ENCODE results near the gene TCP11L1.
"Not testable (repeated sequence)": the region's sequence is repeated elsewhere in the genome, so short reads cannot be mapped to it uniquely, and the experiment has no call there.

The TCP11L1 gene

DNA sequence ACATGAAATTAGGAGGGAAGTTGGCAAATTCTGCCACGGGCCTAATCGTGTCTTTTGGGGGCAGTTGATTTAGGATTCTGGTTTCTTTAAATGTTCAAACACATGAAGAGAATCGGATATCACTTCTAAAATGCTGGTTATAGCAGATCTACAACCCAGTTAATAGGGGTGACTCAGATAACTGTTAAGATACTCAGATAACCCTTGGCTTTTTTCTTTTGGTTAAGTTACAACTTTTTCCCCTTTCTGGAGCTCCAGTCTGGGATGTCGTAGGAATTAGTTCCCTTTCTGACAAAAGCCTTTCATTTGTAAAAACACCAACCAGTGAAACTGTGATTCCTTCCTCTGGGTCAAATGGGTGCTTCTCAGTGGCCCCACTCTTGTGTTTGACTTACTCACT lies 22.7 kb upstream of the TCP11L1 start:
- Histone ChIP-seq H3K4me1 (ENCODE audit: control insufficient read depth, insufficient read depth, low read length) (no peaks in the 10 kb centered on the region), H3K36me3 (ENCODE audit: control insufficient read depth, insufficient read depth, low read length) (no peaks in the 10 kb centered on the region), H3K4me3 (ENCODE audit: low read length) (no peak overlapping the region), H3K9me3 (ENCODE audit: control insufficient read depth, low read length) (no peaks in the 10 kb centered on the region), H3K9ac (ENCODE audit: low read length) (no peak overlapping the region), H3K27me3 (ENCODE audit: control insufficient read depth, insufficient read depth, low read length) (peaks cover 21% of the 10 kb centered on the region)

DNA sequence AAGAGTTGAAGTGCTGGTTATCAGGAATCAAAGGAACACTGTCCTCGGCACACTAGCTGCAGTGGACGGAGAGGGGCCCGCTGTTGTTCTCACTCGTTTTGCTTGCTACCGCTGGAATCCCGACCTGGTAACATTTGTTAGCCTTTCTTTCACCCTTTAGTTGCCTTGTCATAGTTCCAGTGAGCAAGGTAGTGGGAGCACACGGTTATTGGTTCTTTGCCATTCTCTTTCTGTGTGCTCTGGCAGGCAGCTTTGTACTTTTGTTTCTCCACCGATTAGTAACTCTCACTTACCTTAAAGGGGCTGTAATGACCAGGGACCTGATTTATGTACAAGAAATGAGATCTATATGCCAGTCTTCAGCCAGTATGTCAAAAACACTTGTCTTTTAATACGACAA lies 21.9 kb upstream of the TCP11L1 start:
- peaks cover 21% of the 10 kb centered on the region for H3K27me3 ChIP-seq (ENCODE audit: control insufficient read depth, insufficient read depth, low read length)
- no peaks in the 10 kb centered on the region for H3K36me3 ChIP-seq (ENCODE audit: control insufficient read depth, insufficient read depth, low read length)
- no peaks in the 10 kb centered on the region for H3K9me3 ChIP-seq (ENCODE audit: control insufficient read depth, low read length)
- H3K9ac ChIP-seq (ENCODE audit: low read length) = no peak overlapping the region
- no peak overlapping the region for H3K4me3 ChIP-seq (ENCODE audit: low read length)
- H3K4me1 ChIP-seq (ENCODE audit: control insufficient read depth, insufficient read depth, low read length) = no peaks in the 10 kb centered on the region

DNA sequence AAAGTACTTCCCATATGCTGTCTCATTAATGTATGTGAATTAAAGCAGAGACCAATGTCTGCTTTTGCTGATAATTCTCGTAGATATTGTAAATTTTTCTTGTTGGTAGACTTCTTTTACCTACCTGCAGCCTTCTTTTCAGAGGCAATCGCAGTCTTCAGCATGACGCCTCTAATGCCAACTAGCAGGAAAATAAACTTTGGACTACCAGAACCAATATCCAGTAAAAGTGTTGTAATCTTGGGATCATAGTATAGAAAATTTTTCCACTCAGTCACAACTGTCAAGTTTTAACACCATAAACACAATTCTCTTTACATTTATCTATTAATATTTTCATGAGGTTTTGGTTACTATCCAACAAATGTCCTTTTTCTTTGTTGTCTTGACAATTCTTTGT lies 21.4 kb upstream of the TCP11L1 start:
- Histone ChIP-seq H3K36me3 (ENCODE audit: control insufficient read depth, insufficient read depth, low read length) (no peaks in the 10 kb centered on the region), H3K9ac (ENCODE audit: low read length) (no peak overlapping the region), H3K9me3 (ENCODE audit: control insufficient read depth, low read length) (no peaks in the 10 kb centered on the region), H3K4me1 (ENCODE audit: control insufficient read depth, insufficient read depth, low read length) (no peaks in the 10 kb centered on the region), H3K27me3 (ENCODE audit: control insufficient read depth, insufficient read depth, low read length) (peaks cover 21% of the 10 kb centered on the region), H3K4me3 (ENCODE audit: low read length) (no peak overlapping the region)

- Histone ChIP-seq H3K9me3 (ENCODE audit: control insufficient read depth, low read length) (no peaks in the 10 kb centered on the region), H3K9ac (ENCODE audit: low read length) (no peak overlapping the region), H3K27me3 (ENCODE audit: control insufficient read depth, insufficient read depth, low read length) (peaks cover 21% of the 10 kb centered on the region), H3K4me1 (ENCODE audit: control insufficient read depth, insufficient read depth, low read length) (no peaks in the 10 kb centered on the region), H3K4me3 (ENCODE audit: low read length) (no peak overlapping the region), H3K36me3 (ENCODE audit: control insufficient read depth, insufficient read depth, low read length) (no peaks in the 10 kb centered on the region)
Observed at GRCh38 chr11:33018840-33019239, 20.5 kb upstream of the TCP11L1 start.

DNA sequence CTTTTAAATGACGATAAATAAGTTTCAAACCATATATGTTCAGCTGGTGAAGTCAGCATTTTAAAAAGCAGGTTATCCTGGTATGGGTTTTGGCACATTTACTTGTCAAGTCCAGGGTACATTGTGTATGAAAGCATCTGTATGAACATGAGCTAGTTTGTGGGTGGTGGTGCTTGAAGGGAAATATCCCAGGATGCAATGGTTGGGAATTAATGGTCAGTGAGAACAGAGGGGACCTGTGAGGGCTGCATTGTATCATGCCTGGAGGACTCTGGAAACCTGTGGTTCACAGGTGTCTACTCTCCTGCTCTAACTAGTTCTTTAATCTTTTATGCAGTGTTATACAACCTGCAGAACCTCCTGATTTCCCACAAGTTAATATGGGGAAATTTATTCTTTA lies 17.9 kb upstream of the TCP11L1 start:
- Histone ChIP-seq H3K27me3 (ENCODE audit: control insufficient read depth, insufficient read depth, low read length) (peaks cover 6% of the 10 kb centered on the region), H3K4me1 (ENCODE audit: control insufficient read depth, insufficient read depth, low read length) (no peaks in the 10 kb centered on the region), H3K9ac (ENCODE audit: low read length) (no peak overlapping the region), H3K4me3 (ENCODE audit: low read length) (no peak overlapping the region), H3K9me3 (ENCODE audit: control insufficient read depth, low read length) (no peaks in the 10 kb centered on the region), H3K36me3 (ENCODE audit: control insufficient read depth, insufficient read depth, low read length) (no peaks in the 10 kb centered on the region)

DNA sequence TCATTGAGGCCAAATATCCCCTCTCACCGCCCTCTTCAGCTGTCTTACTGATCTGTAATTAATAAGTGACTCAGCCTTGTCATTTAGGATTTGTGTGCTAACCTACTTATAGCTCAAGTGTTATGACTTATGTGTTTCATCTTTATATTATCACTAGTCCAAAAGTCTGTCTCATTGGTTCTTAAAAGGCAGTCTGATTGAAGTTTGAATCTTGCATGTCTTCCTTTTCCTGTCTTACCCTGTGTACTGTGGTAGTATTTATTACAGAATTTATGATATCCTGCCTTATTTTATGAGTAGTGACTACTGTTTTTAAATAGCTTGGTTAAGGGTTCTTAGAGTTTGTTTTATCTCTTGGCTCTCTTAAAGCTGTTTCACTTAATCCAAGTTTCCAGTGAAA lies 17.4 kb upstream of the TCP11L1 start:
- no peak overlapping the region for H3K9ac ChIP-seq (ENCODE audit: low read length)
- no peaks in the 10 kb centered on the region for H3K9me3 ChIP-seq (ENCODE audit: control insufficient read depth, low read length)
- H3K36me3 ChIP-seq (ENCODE audit: control insufficient read depth, insufficient read depth, low read length) = no peaks in the 10 kb centered on the region
- H3K4me1 ChIP-seq (ENCODE audit: control insufficient read depth, insufficient read depth, low read length) = no peaks in the 10 kb centered on the region
- H3K4me3 ChIP-seq (ENCODE audit: low read length) = no peak overlapping the region
- H3K27me3 ChIP-seq (ENCODE audit: control insufficient read depth, insufficient read depth, low read length) = peaks cover 2% of the 10 kb centered on the region

DNA sequence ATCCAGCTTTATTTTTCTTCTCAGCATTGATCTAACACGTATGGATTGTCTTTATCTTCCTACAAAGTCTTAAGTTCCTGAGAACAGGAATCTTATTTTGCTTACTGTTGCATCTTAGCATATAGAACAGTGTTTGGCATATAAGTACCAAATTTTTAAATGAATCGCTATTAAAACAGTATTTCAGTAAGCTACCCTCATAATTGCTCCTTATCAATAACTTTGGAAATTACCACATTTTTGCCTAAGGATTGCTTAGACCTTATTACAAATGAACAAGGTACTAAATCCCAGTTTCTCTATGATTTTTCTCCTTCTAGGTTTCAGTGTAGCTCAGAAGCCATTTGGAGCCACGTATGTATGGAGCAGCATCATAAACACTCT lies 14.0 kb upstream of the TCP11L1 start:
- H3K9ac ChIP-seq (ENCODE audit: low read length) = no peak overlapping the region
- no peaks in the 10 kb centered on the region for H3K36me3 ChIP-seq (ENCODE audit: control insufficient read depth, insufficient read depth, low read length)
- no peaks in the 10 kb centered on the region for H3K4me1 ChIP-seq (ENCODE audit: control insufficient read depth, insufficient read depth, low read length)
- H3K27me3 ChIP-seq (ENCODE audit: control insufficient read depth, insufficient read depth, low read length) = no peaks in the 10 kb centered on the region
- no peaks in the 10 kb centered on the region for H3K9me3 ChIP-seq (ENCODE audit: control insufficient read depth, low read length)
- H3K4me3 ChIP-seq (ENCODE audit: low read length) = no peak overlapping the region

- H3K27me3 ChIP-seq (ENCODE audit: control insufficient read depth, insufficient read depth, low read length) = no peaks in the 10 kb centered on the region
- H3K4me3 ChIP-seq (ENCODE audit: low read length) = no peak overlapping the region
- no peak overlapping the region for H3K9ac ChIP-seq (ENCODE audit: low read length)
- H3K36me3 ChIP-seq (ENCODE audit: control insufficient read depth, insufficient read depth, low read length) = no peaks in the 10 kb centered on the region
- no peaks in the 10 kb centered on the region for H3K4me1 ChIP-seq (ENCODE audit: control insufficient read depth, insufficient read depth, low read length)
- H3K9me3 ChIP-seq (ENCODE audit: control insufficient read depth, low read length) = no peaks in the 10 kb centered on the region
Observed at GRCh38 chr11:33027233-33027632, 12.1 kb upstream of the TCP11L1 start.

DNA sequence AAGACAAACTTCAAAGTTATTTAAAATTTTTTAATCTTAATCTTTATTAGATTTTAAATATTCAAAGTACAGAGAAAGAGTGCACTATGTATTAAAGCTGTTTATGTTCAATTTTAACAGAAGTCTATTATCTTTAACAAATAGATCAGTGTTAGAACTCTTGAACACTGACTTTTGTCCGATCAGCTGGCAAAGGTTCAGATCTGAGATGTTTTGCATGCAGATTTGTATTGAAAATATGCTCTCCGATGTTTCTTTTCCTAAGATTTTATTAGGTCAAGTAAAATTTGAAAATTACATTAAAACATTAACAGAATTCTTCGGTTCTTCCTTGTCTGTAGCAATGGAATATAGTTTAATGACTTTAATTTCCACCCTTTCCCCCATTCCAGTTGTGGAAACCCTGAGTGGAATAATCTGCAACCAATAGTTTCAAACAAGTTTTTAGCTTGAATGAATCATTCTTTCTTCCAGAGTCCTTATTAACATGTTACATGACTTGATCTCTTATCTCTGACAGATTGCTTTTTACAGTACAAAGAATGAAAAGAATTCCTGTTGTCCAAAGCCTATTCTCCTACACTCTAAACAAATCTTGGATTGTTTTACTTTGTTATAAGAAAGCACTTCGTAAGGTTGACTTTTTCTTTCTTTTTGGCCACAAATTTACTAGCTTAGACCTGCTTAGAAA lies 11.4 kb upstream of the TCP11L1 start:
- no peaks in the 10 kb centered on the region for H3K9me3 ChIP-seq (ENCODE audit: control insufficient read depth, low read length)
- H3K36me3 ChIP-seq (ENCODE audit: control insufficient read depth, insufficient read depth, low read length) = no peaks in the 10 kb centered on the region
- H3K27me3 ChIP-seq (ENCODE audit: control insufficient read depth, insufficient read depth, low read length) = no peaks in the 10 kb centered on the region
- H3K9ac ChIP-seq (ENCODE audit: low read length) = no peak overlapping the region
- H3K4me1 ChIP-seq (ENCODE audit: control insufficient read depth, insufficient read depth, low read length) = no peaks in the 10 kb centered on the region
- H3K4me3 ChIP-seq (ENCODE audit: low read length) = no peak overlapping the region

DNA sequence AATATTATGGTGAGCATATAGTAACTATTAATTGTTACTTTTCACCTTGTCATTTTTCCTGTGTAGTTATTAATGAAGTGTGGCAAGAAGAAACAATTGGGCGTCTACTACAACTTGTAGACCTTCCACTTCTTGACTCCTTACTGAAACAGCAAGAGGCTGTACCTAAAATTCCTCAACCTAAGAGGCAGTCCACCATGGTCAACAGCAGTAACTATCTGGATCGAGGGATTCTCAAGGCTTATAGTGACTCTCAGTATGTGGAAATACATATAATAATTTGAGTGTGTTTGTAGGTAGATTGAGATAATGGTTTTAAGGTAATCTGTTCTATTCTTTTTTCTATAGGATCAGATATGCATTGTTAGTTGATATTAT lies 10.8 kb upstream of the TCP11L1 start:
- H3K4me3 ChIP-seq (ENCODE audit: low read length) = no peak overlapping the region
- H3K4me1 ChIP-seq (ENCODE audit: control insufficient read depth, insufficient read depth, low read length) = no peaks in the 10 kb centered on the region
- H3K9ac ChIP-seq (ENCODE audit: low read length) = no peak overlapping the region
- no peaks in the 10 kb centered on the region for H3K27me3 ChIP-seq (ENCODE audit: control insufficient read depth, insufficient read depth, low read length)
- H3K9me3 ChIP-seq (ENCODE audit: control insufficient read depth, low read length) = no peaks in the 10 kb centered on the region
- H3K36me3 ChIP-seq (ENCODE audit: control insufficient read depth, insufficient read depth, low read length) = no peaks in the 10 kb centered on the region

DNA sequence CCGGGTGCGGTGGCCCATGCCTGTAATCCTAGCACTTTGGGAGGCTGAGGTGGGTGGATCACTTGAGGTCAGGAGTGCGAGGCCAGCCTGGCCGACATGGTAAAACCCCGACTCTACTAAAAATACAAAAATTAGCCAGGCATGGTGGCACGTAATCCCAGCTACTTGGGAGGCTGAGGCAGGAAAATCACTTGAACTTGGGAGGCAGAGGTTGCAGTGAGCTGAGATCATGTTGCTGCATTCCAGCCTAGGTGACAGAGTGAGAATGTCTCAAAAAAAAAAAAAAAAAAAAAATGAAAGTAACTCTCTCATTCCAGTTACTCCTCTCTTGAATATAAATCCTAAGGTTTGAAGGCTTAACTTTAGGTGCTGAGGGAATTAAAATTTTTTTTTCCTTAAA lies 10.2 kb upstream of the TCP11L1 start:
- H3K27me3 ChIP-seq (ENCODE audit: control insufficient read depth, insufficient read depth, low read length); H3K4me3 ChIP-seq (ENCODE audit: low read length); H3K36me3 ChIP-seq (ENCODE audit: control insufficient read depth, insufficient read depth, low read length); H3K9ac ChIP-seq (ENCODE audit: low read length); H3K4me1 ChIP-seq (ENCODE audit: control insufficient read depth, insufficient read depth, low read length); H3K9me3 ChIP-seq (ENCODE audit: control insufficient read depth, low read length): not testable (repeated sequence)

- no peaks in the 10 kb centered on the region for H3K36me3 ChIP-seq (ENCODE audit: control insufficient read depth, insufficient read depth, low read length)
- no peak overlapping the region for H3K9ac ChIP-seq (ENCODE audit: low read length)
- no peaks in the 10 kb centered on the region for H3K27me3 ChIP-seq (ENCODE audit: control insufficient read depth, insufficient read depth, low read length)
- no peak overlapping the region for H3K4me3 ChIP-seq (ENCODE audit: low read length)
- no peaks in the 10 kb centered on the region for H3K9me3 ChIP-seq (ENCODE audit: control insufficient read depth, low read length)
- H3K4me1 ChIP-seq (ENCODE audit: control insufficient read depth, insufficient read depth, low read length) = no peaks in the 10 kb centered on the region
Observed at GRCh38 chr11:33033493-33033892, 5.9 kb upstream of the TCP11L1 start.

- Histone ChIP-seq H3K4me1 (ENCODE audit: control insufficient read depth, insufficient read depth, low read length) (no peaks in the 10 kb centered on the region), H3K36me3 (ENCODE audit: control insufficient read depth, insufficient read depth, low read length) (no peaks in the 10 kb centered on the region), H3K9ac (ENCODE audit: low read length) (no peak overlapping the region), H3K27me3 (ENCODE audit: control insufficient read depth, insufficient read depth, low read length) (no peaks in the 10 kb centered on the region), H3K9me3 (ENCODE audit: control insufficient read depth, low read length) (no peaks in the 10 kb centered on the region), H3K4me3 (ENCODE audit: low read length) (no peak overlapping the region)
Observed at GRCh38 chr11:33035011-33035410, 4.4 kb upstream of the TCP11L1 start.

Measured in mucosa of stomach (tissue), 1 donor.